KMS-11 (cell line): Measurements from ENCODE around the gene NDEL1.

Experiments
- H2AFZ ChIP-seq: fragments of 200-600 bp; sonication (generic); 2 replicates; pipeline ENCODE4 v1.6.1; 2016; ENCODE audit warnings: antibody characterized with exemption, mixed run types, low read depth
- H3K27ac ChIP-seq: fragments of 200-600 bp; sonication (generic); 2 replicates; pipeline ENCODE4 v1.6.1; 2016; ENCODE audit warnings: mild to moderate bottlenecking, mixed run types
- H3K27me3 ChIP-seq: fragments of 200-600 bp; sonication (generic); 2 replicates; pipeline ENCODE4 v1.6.1; 2017; ENCODE audit warnings: mild to moderate bottlenecking, low read depth, mixed run types, moderate library complexity; ENCODE audit not compliant: insufficient read depth
- H3K36me3 ChIP-seq: fragments of 200-600 bp; sonication (generic); 2 replicates; pipeline ENCODE4 v1.6.1; 2017; ENCODE audit warnings: mild to moderate bottlenecking, mixed run types; ENCODE audit not compliant: insufficient read depth
- H3K4me1 ChIP-seq: fragments of 200-600 bp; sonication (generic); 2 replicates; pipeline ENCODE4 v1.6.1; 2016; ENCODE audit warnings: mild to moderate bottlenecking, low read depth, mixed run types; ENCODE audit not compliant: poor library complexity, severe bottlenecking
- H3K4me2 ChIP-seq: fragments of 200-600 bp; sonication (generic); 2 replicates; pipeline ENCODE4 v1.7.0; 2016; ENCODE audit warnings: mild to moderate bottlenecking, mixed run types
- H3K4me3 ChIP-seq: fragments of 200-600 bp; sonication (generic); IDR thresholded peaks from 2 replicates; pipeline ENCODE4 v1.6.1; 2017; ENCODE audit warnings: low read depth, low read length, mixed read lengths; ENCODE audit not compliant: insufficient read depth
- H3K79me2 ChIP-seq: fragments of 200-600 bp; sonication (generic); 2 replicates; pipeline ENCODE4 v1.6.1; 2016; ENCODE audit warnings: low read depth, mixed run types; ENCODE audit not compliant: insufficient read depth
- H3K9ac ChIP-seq: fragments of 200-600 bp; sonication (generic); 2 replicates; pipeline ENCODE4 v1.6.1; 2016; ENCODE audit warnings: mild to moderate bottlenecking, mixed run types
- H4K20me1 ChIP-seq: fragments of 200-600 bp; sonication (generic); 2 replicates; pipeline ENCODE4 v1.6.1; 2016; ENCODE audit warnings: mild to moderate bottlenecking, mixed run types; ENCODE audit not compliant: insufficient read depth
- CTCF ChIP-seq: fragments of 200-600 bp; sonication (generic); conservative IDR thresholded peaks from 2 replicates; pipeline ENCODE4 v1.6.1; 2017; ENCODE audit warnings: low read depth, mild to moderate bottlenecking, antibody characterized with exemption, low read length, moderate library complexity, mixed read lengths

NDEL1 gene

DNA sequence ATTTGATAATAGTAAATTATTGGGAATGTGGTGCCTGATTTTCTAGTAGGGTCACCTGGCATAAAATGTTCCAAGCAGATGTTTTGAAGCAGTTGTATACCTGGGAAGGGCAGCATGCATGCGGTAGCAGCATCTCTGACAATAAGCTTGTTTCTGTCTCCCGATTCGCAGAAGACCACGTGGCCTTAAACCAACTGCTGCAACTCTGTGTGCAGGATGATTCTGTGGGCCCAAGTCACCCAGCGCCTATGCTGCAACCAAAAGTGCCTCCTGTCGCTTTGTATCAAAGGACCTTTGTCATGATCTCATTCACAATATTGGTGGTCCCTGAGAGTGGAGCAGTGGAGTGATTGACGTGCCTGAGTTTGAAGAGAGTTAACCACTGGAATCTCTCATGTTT lies 8.1 kb downstream of the NDEL1 start:
- Histone ChIP-seq H3K9ac (no peak overlapping the region), H3K36me3 (no peaks in the 10 kb centered on the region), H3K27me3 (no peaks in the 10 kb centered on the region), H3K79me2 (no peaks in the 10 kb centered on the region), H3K4me3 (no peak overlapping the region), H2AFZ (no peak overlapping the region), H3K4me1 (no peaks in the 10 kb centered on the region), H4K20me1 (no peaks in the 10 kb centered on the region), H3K4me2 (no peak overlapping the region), H3K27ac (no peak overlapping the region)
- TF ChIP-seq CTCF = no peak

DNA sequence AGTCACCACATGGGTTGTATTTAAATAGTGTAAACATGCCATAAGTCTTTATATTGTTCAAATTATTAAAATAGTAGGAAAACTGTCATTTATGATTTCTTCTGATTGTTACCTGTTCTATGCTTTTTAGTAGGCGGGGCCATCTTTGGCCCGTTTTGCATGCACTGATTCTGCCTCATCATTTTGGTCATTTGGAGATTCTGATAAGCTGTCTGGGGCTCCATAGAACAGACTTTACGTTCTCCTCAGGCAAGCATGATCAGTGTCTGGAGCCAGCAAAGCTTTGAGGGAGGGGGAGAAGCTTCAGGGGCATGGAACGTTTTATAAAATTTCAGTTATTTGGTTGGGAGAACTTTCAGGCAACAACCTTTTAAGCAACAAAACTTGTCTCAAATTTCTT lies 8.8 kb downstream of the NDEL1 start:
- no peaks in the 10 kb centered on the region for H3K4me1 ChIP-seq
- no peak for TF ChIP-seq CTCF

DNA sequence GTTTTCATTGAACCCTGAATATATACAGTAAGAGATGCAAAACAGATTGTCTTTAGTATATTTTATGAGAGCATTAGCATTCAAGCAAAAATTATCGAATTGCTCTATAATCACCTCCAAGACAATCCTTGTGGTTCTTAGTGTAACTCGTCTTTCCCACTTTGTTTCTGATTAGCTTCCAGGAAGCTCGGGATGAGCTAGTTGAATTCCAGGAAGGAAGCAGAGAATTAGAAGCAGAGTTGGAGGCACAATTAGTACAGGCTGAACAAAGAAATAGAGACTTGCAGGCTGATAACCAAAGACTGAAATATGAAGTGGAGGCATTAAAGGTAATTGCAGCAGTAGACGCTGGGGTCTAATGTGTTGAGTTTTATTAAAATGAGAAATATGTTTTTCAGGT lies 9.9 kb downstream of the NDEL1 start:
- H2AFZ ChIP-seq = no peak overlapping the region
- no peak overlapping the region for H3K4me3 ChIP-seq
- H3K9ac ChIP-seq = no peak overlapping the region
- no peak overlapping the region for H3K4me2 ChIP-seq
- no peaks in the 10 kb centered on the region for H4K20me1 ChIP-seq
- no peaks in the 10 kb centered on the region for H3K79me2 ChIP-seq
- H3K4me1 ChIP-seq = no peaks in the 10 kb centered on the region
- H3K36me3 ChIP-seq = no peaks in the 10 kb centered on the region
- TF ChIP-seq CTCF = no peak
- no peaks in the 10 kb centered on the region for H3K27me3 ChIP-seq
- no peak overlapping the region for H3K27ac ChIP-seq

More for the DNA sequence above, 8.8 kb downstream of the NDEL1 start:
- H4K20me1 ChIP-seq = no peaks in the 10 kb centered on the region
- H3K9ac ChIP-seq = no peak overlapping the region
- no peak overlapping the region for H2AFZ ChIP-seq
- H3K4me2 ChIP-seq = no peak overlapping the region
- H3K79me2 ChIP-seq = no peaks in the 10 kb centered on the region
- H3K4me3 ChIP-seq = no peak overlapping the region
- H3K36me3 ChIP-seq = no peaks in the 10 kb centered on the region
- H3K27me3 ChIP-seq = no peaks in the 10 kb centered on the region
- no peak overlapping the region for H3K27ac ChIP-seq

DNA sequence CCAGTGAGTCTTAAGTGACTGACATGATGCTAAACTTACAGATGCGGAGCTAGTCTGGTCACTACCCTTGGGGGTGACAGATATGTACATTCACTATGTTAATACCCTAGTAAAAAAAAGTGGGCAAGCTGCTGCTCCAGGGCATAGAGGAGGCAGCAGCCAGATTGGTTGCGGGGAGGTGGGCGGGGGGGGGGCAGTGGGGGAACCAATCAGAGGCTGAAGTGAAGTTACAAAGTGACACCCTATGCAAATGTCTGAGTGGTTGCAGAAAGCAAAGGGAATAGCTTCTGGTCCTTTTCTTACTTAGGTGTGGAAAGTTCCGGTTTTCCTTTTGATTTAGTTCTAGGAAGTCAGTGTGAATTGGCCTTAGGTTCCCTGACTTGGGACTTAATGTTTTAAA lies 12.1 kb downstream of the NDEL1 start:
- Histone ChIP-seq H2AFZ (no peak overlapping the region), H3K9ac (no peak overlapping the region), H3K27me3 (no peaks in the 10 kb centered on the region), H4K20me1 (no peaks in the 10 kb centered on the region), H3K36me3 (no peaks in the 10 kb centered on the region), H3K79me2 (no peaks in the 10 kb centered on the region), H3K4me2 (no peak overlapping the region), H3K4me1 (no peaks in the 10 kb centered on the region), H3K27ac (no peak overlapping the region), H3K4me3 (no peak overlapping the region)
- no peak for TF ChIP-seq CTCF

GRCh38 chr17:8448310-8448709 lies 12.6 kb downstream of the NDEL1 start:
- H3K4me2 ChIP-seq = no peak overlapping the region
- no peaks in the 10 kb centered on the region for H3K36me3 ChIP-seq
- no peak overlapping the region for H2AFZ ChIP-seq
- no peaks in the 10 kb centered on the region for H3K27me3 ChIP-seq
- no peak for TF ChIP-seq CTCF
- H3K9ac ChIP-seq = no peak overlapping the region
- no peaks in the 10 kb centered on the region for H3K4me1 ChIP-seq
- no peak overlapping the region for H3K27ac ChIP-seq
- no peaks in the 10 kb centered on the region for H3K79me2 ChIP-seq
- no peaks in the 10 kb centered on the region for H4K20me1 ChIP-seq
- no peak overlapping the region for H3K4me3 ChIP-seq
